Mesenchymal stem cell (in vitro differentiated cells and primary cell): ENCODE data around the gene DDX10.

ENCODE experiments used
- DNase-seq: peaks from one replicate; pipeline ENCODE4 v3.0.0-alpha.2; 2013
- H2AFZ ChIP-seq: one replicate; pipeline ENCODE4 v1.6.1; 2013; ENCODE audit warnings: low read depth, mild to moderate bottlenecking, control low read depth, inconsistent platforms, low read length, moderate library complexity
- H2AK5ac ChIP-seq: 2 replicates; pipeline ENCODE4 v1.6.1; 2013; ENCODE audit warnings: low read length, moderate library complexity, mild to moderate bottlenecking, inconsistent platforms; ENCODE audit not compliant: severe bottlenecking
- H2BK120ac ChIP-seq: one replicate; pipeline ENCODE4 v1.6.1; 2013; ENCODE audit warnings: low read depth, mild to moderate bottlenecking, inconsistent platforms, low read length, moderate library complexity
- H2BK12ac ChIP-seq, 2 experiments: one replicate each; pipeline ENCODE4 v1.6.1; 2013; ENCODE audit warnings: inconsistent platforms in 2 of 2, low read length in 2 of 2, mild to moderate bottlenecking in 2 of 2, moderate library complexity in 2 of 2, control low read depth in 1 of 2
- H2BK15ac ChIP-seq: one replicate; pipeline ENCODE4 v1.6.1; 2013; ENCODE audit warnings: mild to moderate bottlenecking, low read depth, inconsistent platforms; ENCODE audit not compliant: poor library complexity, severe bottlenecking
- H2BK5ac ChIP-seq: 2 replicates; pipeline ENCODE4 v1.6.1; 2013; ENCODE audit warnings: low read depth, mild to moderate bottlenecking, low read length, control low read depth, inconsistent platforms; ENCODE audit not compliant: poor library complexity, severe bottlenecking
- H3K14ac ChIP-seq, 2 experiments: one replicate each; pipeline ENCODE4 v1.6.1; 2013; ENCODE audit warnings: inconsistent platforms in 2 of 2, low read length in 2 of 2, control low read depth in 1 of 2, mild to moderate bottlenecking in 1 of 2, moderate library complexity in 1 of 2
- H3K18ac ChIP-seq, 2 experiments: one replicate each; pipeline ENCODE4 v1.6.1; 2013; ENCODE audit warnings: inconsistent platforms in 2 of 2, low read length in 2 of 2, control low read depth in 1 of 2, low read depth in 1 of 2, mild to moderate bottlenecking in 1 of 2
- H3K23ac ChIP-seq, 2 experiments: one replicate each; pipeline ENCODE4 v1.6.1; 2013; ENCODE audit warnings: inconsistent platforms in 2 of 2, low read length in 2 of 2, mild to moderate bottlenecking in 2 of 2, moderate library complexity in 2 of 2, control low read depth in 1 of 2
- H3K27ac ChIP-seq: 2 replicates; pipeline ENCODE4 v1.5.1; 2013; ENCODE audit warnings: mild to moderate bottlenecking, moderate library complexity, low read length, control low read depth, inconsistent platforms; ENCODE audit not compliant: poor library complexity, severe bottlenecking
- H3K27me3 ChIP-seq, 2 experiments: 2 replicates each; pipeline versions ENCODE4 v1.6.1 to v1.7.0; 2013; ENCODE audit warnings: low read length in 2 of 2, mild to moderate bottlenecking in 2 of 2, moderate library complexity in 2 of 2, control low read depth in 1 of 2, inconsistent platforms in 1 of 2; ENCODE audit not compliant: control insufficient read depth in 1 of 2, insufficient read depth in 1 of 2
- H3K36me3 ChIP-seq, 2 experiments: 2 replicates each; pipeline versions ENCODE4 v1.6.1 to v1.7.0; 2013; ENCODE audit warnings: low read length in 2 of 2, control low read depth in 1 of 2, inconsistent platforms in 1 of 2, low read depth in 1 of 2, mild to moderate bottlenecking in 1 of 2; ENCODE audit not compliant: insufficient read depth in 2 of 2, control insufficient read depth in 1 of 2
- H3K4ac ChIP-seq, 2 experiments: one replicate each; pipeline ENCODE4 v1.6.1; 2013; ENCODE audit warnings: inconsistent platforms in 2 of 2, low read length in 2 of 2, mild to moderate bottlenecking in 2 of 2, moderate library complexity in 2 of 2, control low read depth in 1 of 2, low read depth in 1 of 2
- H3K4me1 ChIP-seq: 2 replicates; pipeline ENCODE4 v1.6.1; 2013; ENCODE audit warnings: low read depth, low read length, control low read depth; ENCODE audit not compliant: control insufficient read depth, insufficient read depth
- H3K4me2 ChIP-seq: 2 replicates; pipeline ENCODE4 v1.6.1; 2013; ENCODE audit warnings: low read length, mild to moderate bottlenecking, inconsistent platforms; ENCODE audit not compliant: poor library complexity, severe bottlenecking
- H3K4me3 ChIP-seq, 2 experiments: 2 replicates each; pipeline versions ENCODE4 v1.5.1 to v1.7.0; 2013; ENCODE audit warnings: low read length in 2 of 2, mild to moderate bottlenecking in 2 of 2, control low read depth in 1 of 2, low read depth in 1 of 2; ENCODE audit not compliant: insufficient read depth in 1 of 2
- H3K79me1 ChIP-seq: replicated peaks from 2 replicates; pipeline ENCODE4 v1.6.1; 2013; ENCODE audit warnings: mild to moderate bottlenecking, control low read depth, low read length, inconsistent platforms; ENCODE audit not compliant: poor library complexity, severe bottlenecking
- H3K9ac ChIP-seq: 2 replicates; pipeline ENCODE4 v1.7.0; 2013; ENCODE audit warnings: mild to moderate bottlenecking, low read length, moderate library complexity
- H3K9me3 ChIP-seq: 2 replicates; pipeline ENCODE4 v1.7.0; 2013; ENCODE audit warnings: mild to moderate bottlenecking, low read length; ENCODE audit not compliant: control insufficient read depth
- H4K8ac ChIP-seq: one replicate; pipeline ENCODE4 v1.6.1; 2013; ENCODE audit warnings: inconsistent platforms, mild to moderate bottlenecking, low read length, moderate library complexity
- H4K91ac ChIP-seq: one replicate; pipeline ENCODE4 v1.6.1; 2013; ENCODE audit warnings: mild to moderate bottlenecking, low read length, inconsistent platforms
- WGBS: methylation state at CpG from one replicate; pipeline ENCODE4 v1.1.7; 2013; ENCODE audit warnings: mixed read lengths; 5-methylcytosine and 5-hydroxymethylcytosine counted together

The DDX10 gene

GRCh38 chr11:108709741-108710140, 44.9 kb downstream of the DDX10 start:
- no peak overlapping the region for H2AK5ac ChIP-seq
- no peak overlapping the region for H3K23ac ChIP-seq
- no peak overlapping the region for H4K91ac ChIP-seq
- no peak for DNase-seq
- H2AFZ ChIP-seq = no peak overlapping the region
- peaks cover 18% of the 10 kb centered on the region for H3K79me1 ChIP-seq
- H3K9ac ChIP-seq = no peak overlapping the region
- no peak overlapping the region for H3K14ac ChIP-seq
- no peak overlapping the region for H2BK15ac ChIP-seq
- H3K9me3 ChIP-seq = peaks cover 57% of the 10 kb centered on the region
- peaks cover 9 to 64% of the 10 kb centered on the region in 2 experiments for H3K36me3 ChIP-seq
- no peaks in the 10 kb centered on the region for H3K4me1 ChIP-seq
- H2BK5ac ChIP-seq = peak overlapping the region; percentile 79
- H3K4me2 ChIP-seq = no peak overlapping the region
- H3K27me3 ChIP-seq = no peaks in the 10 kb centered on the region
- H2BK120ac ChIP-seq = no peak overlapping the region
- H3K27ac ChIP-seq = no peak overlapping the region
- H3K18ac ChIP-seq = no peak overlapping the region
- no peak overlapping the region for H2BK12ac ChIP-seq
- H3K4ac ChIP-seq = no peak overlapping the region
- H4K8ac ChIP-seq = no peak overlapping the region
- H3K4me3 ChIP-seq = no peak overlapping the region

GRCh38 chr11:108713076-108713790, 48.4 kb downstream of the DDX10 start:
- peaks cover 40% of the 10 kb centered on the region for H3K9me3 ChIP-seq
- H3K27ac ChIP-seq = peak overlapping the region; percentile 41
- H2BK12ac ChIP-seq = no peak overlapping the region
- no peak overlapping the region for H2BK5ac ChIP-seq
- no peak overlapping the region for H2AFZ ChIP-seq
- peak; percentile 79 for DNase-seq
- H3K79me1 ChIP-seq = peaks cover 20% of the 10 kb centered on the region
- H3K27me3 ChIP-seq = no peaks in the 10 kb centered on the region
- H3K4me3 ChIP-seq = no peak overlapping the region
- no peak overlapping the region for H3K18ac ChIP-seq
- WGBS = 75% methylated on average over 2 of the region's 4 CpGs
- no peak overlapping the region for H3K14ac ChIP-seq
- peaks cover 12 to 52% of the 10 kb centered on the region in 2 experiments for H3K36me3 ChIP-seq
- no peak overlapping the region for H2BK15ac ChIP-seq
- H3K4me2 ChIP-seq = no peak overlapping the region
- H3K4ac ChIP-seq = no peak overlapping the region
- peaks cover 3% of the 10 kb centered on the region for H3K4me1 ChIP-seq
- H3K23ac ChIP-seq = no peak overlapping the region
- no peak overlapping the region for H4K8ac ChIP-seq
- H2AK5ac ChIP-seq = no peak overlapping the region
- H4K91ac ChIP-seq = no peak overlapping the region
- no peak overlapping the region for H3K9ac ChIP-seq
- H2BK120ac ChIP-seq = no peak overlapping the region

DNA sequence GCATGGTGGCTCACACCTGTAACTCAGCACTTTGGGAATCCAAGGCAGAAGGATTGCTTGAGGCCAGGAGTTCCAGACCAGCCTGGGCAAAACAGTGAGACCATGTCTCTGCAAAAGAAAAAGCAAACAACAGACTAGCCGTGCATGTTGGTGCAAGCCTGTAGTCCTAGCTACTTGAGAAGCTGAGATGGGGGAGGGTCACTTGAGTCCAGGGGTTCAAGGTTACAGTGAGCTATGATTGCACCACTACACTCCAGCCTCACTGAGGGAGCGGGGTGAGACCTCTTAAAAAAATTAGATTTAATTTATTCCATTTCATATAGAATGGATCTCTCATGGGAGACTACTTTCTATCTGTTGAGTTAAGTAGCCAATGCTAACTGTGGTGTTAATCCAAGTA, 50.4 kb downstream of the DDX10 start:
- Histone ChIP-seq H3K4ac (no peak overlapping the region), H4K91ac (no peak overlapping the region), H3K9me3 (peaks cover 21% of the 10 kb centered on the region), H3K4me3 (no peak overlapping the region), H3K14ac (no peak overlapping the region), H3K23ac (no peak overlapping the region), H2BK12ac (no peak overlapping the region), H4K8ac (no peak overlapping the region), H3K36me3 (peaks cover 10 to 44% of the 10 kb centered on the region in 2 experiments), H3K27me3 (no peaks in the 10 kb centered on the region), H2BK5ac (no peak overlapping the region), H3K27ac (no peak overlapping the region), H3K79me1 (peaks cover 18% of the 10 kb centered on the region), H2BK15ac (no peak overlapping the region), H3K18ac (peak overlapping the region in 1 of 2 experiments; percentile 11), H2AK5ac (no peak overlapping the region), H2BK120ac (no peak overlapping the region), H3K4me1 (peaks cover 3% of the 10 kb centered on the region), H3K4me2 (no peak overlapping the region), H3K9ac (no peak overlapping the region), H2AFZ (no peak overlapping the region)
- WGBS = 100% methylated on average over 1 of the region's 2 CpGs
- no peak for DNase-seq

GRCh38 chr11:108718466-108718865, 53.6 kb downstream of the DDX10 start:
- Histone ChIP-seq H3K4ac (no peak overlapping the region), H3K36me3 (peaks cover 3 to 50% of the 10 kb centered on the region in 2 experiments), H3K79me1 (peaks cover 17% of the 10 kb centered on the region), H4K91ac (no peak overlapping the region), H3K4me1 (peaks cover 3% of the 10 kb centered on the region), H3K4me2 (no peak overlapping the region), H2AFZ (no peak overlapping the region), H3K23ac (no peak overlapping the region), H2BK120ac (no peak overlapping the region), H2BK5ac (no peak overlapping the region), H3K27ac (no peak overlapping the region), H3K14ac (no peak overlapping the region), H3K4me3 (no peak overlapping the region), H3K9ac (no peak overlapping the region), H3K18ac (no peak overlapping the region), H3K27me3 (no peaks in the 10 kb centered on the region), H2BK15ac (no peak overlapping the region), H4K8ac (no peak overlapping the region), H3K9me3 (no peaks in the 10 kb centered on the region), H2AK5ac (no peak overlapping the region), H2BK12ac (no peak overlapping the region)
- DNase-seq = peak; percentile 26
- WGBS = 86% methylated on average over 2 of the region's 2 CpGs
